SIG-M5 treated with dmso at 0.1 percent for 504 hours (cell line): ENCODE measurements around the gene BABAM2.
"Not testable (repeated sequence)": the region's sequence is repeated elsewhere in the genome, so short reads cannot be mapped to it uniquely, and the experiment has no call there.

Experiments used
- DNase-seq: peaks from one replicate; lab custom pipeline; 2025; ENCODE audit not compliant: unreplicated experiment; lab: John Stamatoyannopoulos, UW

The BABAM2 gene

GRCh38 chr2:27973592-27973991 is 83.1 kb downstream of the BABAM2 start:
- DNase-seq, result no peak

GRCh38 chr2:27976308-27976707 is 85.8 kb downstream of the BABAM2 start:
- DNase-seq, result no peak

GRCh38 chr2:27977731-27978312 is 87.3 kb downstream of the BABAM2 start:
- DNase-seq, result peak; percentile 23

DNA sequence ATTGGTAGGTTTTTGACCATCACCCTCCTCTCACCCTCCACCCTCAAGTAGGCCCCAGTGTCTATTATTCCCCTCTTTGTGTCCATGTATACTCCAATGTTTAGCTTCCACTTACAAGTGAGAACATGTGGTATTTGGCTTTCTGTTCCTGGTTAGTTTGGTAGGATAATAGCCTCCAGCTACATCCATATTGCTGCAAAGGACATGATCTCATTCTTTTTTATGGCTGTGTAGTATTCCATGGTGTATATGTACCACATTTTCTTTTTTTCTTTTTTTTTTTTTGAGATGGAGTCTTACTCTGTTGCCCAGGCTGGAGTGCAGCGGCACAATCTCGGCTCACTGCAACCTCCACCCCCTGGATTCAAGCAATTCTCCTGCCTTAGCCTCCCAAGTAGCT is 88.2 kb downstream of the BABAM2 start:
- not testable (repeated sequence) for DNase-seq

GRCh38 chr2:27980242-27980641 is 89.7 kb downstream of the BABAM2 start:
- no peak for DNase-seq

- DNase-seq, result no peak
Measured at GRCh38 chr2:27984153-27984552, 93.6 kb downstream of the BABAM2 start.

DNA sequence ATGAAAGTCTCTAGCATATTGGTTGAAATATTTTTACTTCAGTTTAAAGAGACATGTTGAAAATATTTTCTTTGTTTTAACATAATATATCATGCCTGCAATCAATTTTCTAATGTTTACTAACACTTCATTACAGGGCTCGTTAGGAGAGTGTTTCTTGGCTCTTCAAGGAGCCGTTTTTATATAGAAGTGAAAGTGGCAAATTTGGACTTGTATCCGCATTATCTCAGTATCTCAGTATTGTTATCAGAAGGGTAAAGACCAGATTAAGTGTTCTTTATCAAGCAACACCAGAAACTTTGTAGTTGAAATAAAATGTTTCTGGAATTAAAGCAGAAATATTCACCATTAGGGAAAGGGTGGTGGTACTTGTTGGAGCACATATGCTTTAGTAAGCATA is 97.8 kb downstream of the BABAM2 start:
- no peak for DNase-seq

DNA sequence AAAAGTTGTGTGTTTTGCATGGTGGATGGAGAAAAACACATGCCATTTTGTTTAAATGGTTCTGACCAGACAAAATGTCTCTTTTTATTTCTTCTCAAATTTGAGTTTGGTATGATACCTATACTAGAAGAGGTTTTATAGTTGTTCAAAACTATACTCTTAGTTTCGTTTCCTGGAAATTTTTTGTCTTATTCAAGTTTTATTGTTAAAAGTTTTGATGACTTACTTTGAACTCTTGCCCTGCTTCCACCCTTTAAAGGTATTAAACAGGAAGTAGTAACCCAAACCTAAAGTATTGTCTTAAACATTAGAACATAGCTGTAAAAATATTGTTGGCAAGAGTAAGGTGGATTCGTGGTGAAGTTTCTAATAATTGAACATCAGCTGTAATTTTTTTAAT is 98.2 kb downstream of the BABAM2 start:
- DNase-seq, result no peak

DNA sequence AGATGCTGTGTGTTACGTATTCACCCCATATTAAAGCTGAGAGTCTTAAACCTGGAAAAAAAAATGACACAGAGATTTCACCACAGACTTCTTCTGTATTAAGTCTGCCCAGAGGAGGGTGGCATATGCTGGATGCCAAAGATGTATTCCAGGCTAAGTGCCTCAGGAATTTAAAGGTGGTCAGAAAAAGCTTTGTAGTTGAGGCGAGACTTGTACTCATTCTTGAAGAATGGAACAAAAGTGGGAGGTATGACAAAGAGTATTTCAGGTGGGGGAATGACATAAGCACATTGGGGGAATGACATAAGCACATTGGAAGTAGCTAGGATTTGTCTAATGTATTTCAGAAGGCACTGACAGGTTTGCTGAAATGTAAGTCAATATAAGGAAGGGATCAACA is 98.6 kb downstream of the BABAM2 start:
- no peak for DNase-seq

DNA sequence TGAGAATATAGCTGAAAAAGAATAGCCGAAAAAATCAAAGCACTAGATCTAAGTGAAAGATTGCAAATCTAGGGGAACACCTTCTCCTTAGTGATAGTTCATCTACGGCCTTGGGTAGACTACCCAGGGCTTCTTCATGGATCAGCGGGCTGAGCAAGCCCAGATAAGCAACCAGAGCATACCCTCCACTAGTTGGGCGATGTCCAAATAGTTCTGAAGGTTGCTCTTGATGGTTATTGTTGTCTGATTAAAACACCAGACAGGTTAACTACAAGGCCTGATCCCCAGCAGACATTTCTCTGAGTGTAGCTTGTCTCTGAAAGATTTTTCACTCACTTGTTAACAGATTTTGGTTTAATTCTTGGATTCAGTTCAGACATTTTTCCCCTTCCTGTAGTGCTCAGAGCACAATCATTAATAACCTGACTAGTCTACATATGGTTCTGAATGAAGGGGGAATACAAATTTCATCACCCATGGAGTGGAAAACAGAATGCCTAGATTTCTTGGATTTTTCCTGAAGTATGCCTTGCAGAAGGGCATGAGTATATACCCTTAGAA is 99.6 kb downstream of the BABAM2 start:
- no peak for DNase-seq

GRCh38 chr2:27991146-27991545 is 100.6 kb downstream of the BABAM2 start:
- no peak for DNase-seq

DNA sequence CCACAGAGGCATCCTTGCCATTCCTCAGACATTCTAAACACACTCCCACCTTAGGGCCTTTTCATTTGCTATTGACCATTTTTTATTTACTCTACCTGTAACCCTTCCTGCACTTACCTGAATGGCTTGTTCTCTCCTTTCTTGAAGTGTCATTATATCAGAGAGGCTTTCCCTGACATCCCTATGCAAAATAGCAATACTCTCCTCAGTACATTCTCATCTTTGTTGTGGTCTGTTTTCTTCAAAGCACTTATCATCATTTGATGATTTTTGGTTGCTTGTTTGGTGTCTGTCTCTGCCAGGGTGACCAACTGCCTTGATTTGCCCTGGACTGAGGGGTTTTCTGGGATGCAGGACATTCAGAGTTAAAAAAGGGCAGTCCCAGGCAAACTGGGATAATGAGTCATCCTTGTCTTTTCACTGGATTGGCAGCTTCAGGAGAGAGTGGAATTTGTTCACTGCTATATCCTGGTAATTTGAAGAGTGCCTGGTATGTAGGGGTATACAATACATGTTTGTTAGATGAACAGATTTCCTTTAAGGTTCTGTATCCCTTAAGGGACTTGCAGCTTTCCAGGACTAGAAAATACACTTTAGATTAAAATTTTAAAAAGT is 102.4 kb downstream of the BABAM2 start:
- DNase-seq, result peak; percentile 58

DNA sequence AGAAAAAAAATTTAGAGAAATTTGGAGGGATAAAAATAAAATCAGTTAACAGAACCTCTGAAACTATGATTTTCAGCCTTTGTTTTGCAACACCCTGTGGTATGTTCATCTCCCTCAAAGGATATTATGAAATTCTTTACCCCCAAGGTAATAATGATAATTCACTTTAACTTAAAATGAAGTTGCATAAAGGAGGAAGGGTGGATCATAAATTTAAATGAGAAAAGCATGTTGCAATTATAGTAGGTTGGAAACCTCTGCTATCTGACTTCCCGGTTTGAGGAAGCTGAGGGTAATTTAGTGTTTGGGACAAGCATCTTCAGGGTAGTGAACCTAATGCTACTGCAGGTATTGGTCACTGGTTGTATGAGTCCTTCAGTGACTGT is 102.9 kb downstream of the BABAM2 start:
- DNase-seq, result peak; percentile 88

- DNase-seq, result no peak
Measured at GRCh38 chr2:27993950-27994728, 103.6 kb downstream of the BABAM2 start.

DNA sequence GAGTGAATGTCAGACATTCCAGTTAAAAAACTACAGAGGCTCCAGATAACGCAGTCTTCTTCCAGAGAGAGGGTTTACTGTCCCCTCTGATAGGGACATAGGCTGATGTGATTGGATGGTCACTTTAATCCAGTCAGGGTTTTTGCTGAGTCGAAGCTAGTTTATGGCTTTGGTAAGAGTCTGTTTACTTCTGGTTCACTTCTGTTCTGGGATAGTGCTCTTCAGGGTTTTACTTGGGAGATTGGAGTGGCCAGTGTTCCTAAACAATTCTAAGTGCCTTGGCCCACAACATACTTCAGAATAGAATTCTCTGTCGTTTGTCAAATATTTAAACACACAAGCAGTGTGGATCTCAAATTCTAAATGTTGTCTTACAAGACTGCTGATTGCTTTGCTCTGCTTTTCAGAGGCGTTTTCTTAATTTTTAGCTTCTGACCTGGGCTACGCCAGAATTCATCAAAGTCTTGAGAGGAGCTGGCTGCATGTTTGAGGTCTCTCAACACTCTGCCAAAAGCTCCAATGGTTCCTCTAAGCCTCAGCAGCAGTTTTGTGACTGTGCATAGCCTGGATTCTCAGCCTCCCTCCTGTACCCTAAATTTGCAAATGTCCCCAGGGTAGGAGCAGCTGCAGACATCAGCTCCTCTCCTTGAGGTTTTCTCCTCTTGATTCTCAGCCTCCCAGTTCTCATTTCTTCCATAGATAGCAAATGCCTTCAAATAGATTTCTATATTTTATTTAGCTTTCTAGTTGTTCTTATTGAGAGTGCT is 105.8 kb downstream of the BABAM2 start:
- DNase-seq, result no peak

- no peak for DNase-seq
Measured at GRCh38 chr2:28000287-28000686, 109.8 kb downstream of the BABAM2 start.

GRCh38 chr2:28002181-28002580 is 111.7 kb downstream of the BABAM2 start:
- DNase-seq, result no peak

- peak; percentile 48 for DNase-seq
Measured at GRCh38 chr2:28004086-28004485, 113.6 kb downstream of the BABAM2 start.

DNA sequence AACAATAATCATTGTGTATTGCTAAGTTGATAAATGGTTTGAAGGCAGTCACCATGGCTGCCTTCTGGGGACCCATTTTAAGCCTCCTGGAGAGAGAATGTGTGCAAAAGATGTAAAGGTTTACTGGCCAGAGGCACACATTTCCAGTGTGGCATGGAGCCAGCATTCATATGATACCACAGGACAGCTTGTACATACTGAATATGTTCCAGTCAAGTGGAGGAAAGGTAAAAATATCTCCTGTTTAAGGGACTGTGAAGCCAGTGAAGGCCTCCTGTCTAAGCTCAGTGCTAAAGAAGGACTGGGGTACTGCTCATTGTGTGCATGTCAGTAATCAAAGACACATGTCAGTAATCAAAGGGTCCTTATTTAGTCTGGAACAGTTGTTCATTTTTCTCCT is 119.2 kb downstream of the BABAM2 start:
- no peak for DNase-seq

- DNase-seq, result no peak
Measured at GRCh38 chr2:28011322-28011737, 120.8 kb downstream of the BABAM2 start.

DNA sequence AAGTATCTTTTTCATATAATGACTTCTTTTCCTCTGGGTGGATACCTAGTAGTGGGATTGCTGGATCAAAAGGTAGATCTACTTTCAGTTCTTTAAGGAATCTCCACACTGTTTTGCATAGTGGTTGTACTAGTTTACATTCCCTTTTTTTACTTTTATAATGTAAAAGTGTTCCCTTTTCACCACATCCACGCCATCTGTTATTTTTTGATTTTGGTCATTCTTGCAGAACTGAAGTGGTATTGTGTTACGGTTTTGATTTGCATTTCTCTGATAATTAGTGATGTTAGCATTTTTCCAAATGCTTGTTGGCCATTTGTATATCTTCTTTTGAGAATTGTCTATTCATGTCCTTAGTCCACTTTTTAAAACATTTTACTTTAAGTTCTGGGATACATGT is 127.9 kb downstream of the BABAM2 start:
- not testable (repeated sequence) for DNase-seq
